Adrenal gland (tissue), 12 donors: ENCODE results near the gene G2E3. TPM values are rescaled to one million over a fixed set of nuclear protein-coding genes. Genes with fewer than 3 reads are reported as not detected.

Source experiments
- DNase-seq, 7 donors: peaks; one replicate each; pipeline ENCODE4 v3.0.0-alpha.2; 2019 to 2020
- H3K27ac ChIP-seq, 5 donors: fragments of 200-600 bp; sonication (generic) in 4 of 5; 1 replicate in 3 of 5; 2 replicates in 2 of 5; pipeline versions ENCODE4 v1.5.1 to v1.8.0; 2016 to 2020; ENCODE audit warnings: mild to moderate bottlenecking in 1 of 5
- H3K27me3 ChIP-seq: fragments of 200-600 bp; 2 replicates; pipeline ENCODE4 v1.8.0; 2021
- H3K36me3 ChIP-seq, 2 donors: fragments of 200-600 bp; replicated peaks in 1 of 2; 1 replicate in 1 of 2; 2 replicates in 1 of 2; pipeline versions ENCODE4 v1.5.1 to v1.8.0; 2018 to 2022
- H3K4me1 ChIP-seq, 2 donors: fragments of 200-600 bp; replicated peaks in 1 of 2; 1 replicate in 1 of 2; 2 replicates in 1 of 2; pipeline versions ENCODE4 v1.5.1 to v1.8.0; 2018 to 2021
- H3K4me3 ChIP-seq, 4 donors: fragments of 200-600 bp; sonication (generic) in 3 of 4; one replicate each; pipeline ENCODE4 v1.5.1; 2016 to 2018
- H3K9me3 ChIP-seq, 3 donors: fragments of 200-600 bp; sonication (generic) in 1 of 3; replicated peaks in 1 of 3; 1 replicate in 2 of 3; 2 replicates in 1 of 3; pipeline versions ENCODE4 v1.5.1 to v1.8.0; 2016 to 2021
- POLR2A ChIP-seq, 2 donors: fragments of 450-650 bp; IDR thresholded peaks; one replicate each; pipeline ENCODE4 v1.6.1; 2017; ENCODE audit warnings: antibody characterized with exemption in 2 of 2, mild to moderate bottlenecking in 2 of 2, moderate library complexity in 1 of 2
- WGBS, 4 donors: extraction: QIAGEN DNeasy Blood & Tissue Kit in 2 of 4; methylation state at CpG; one replicate each; pipeline versions ENCODE4 v1.1.5 to v1.1.7; 2013 to 2017; 5-methylcytosine and 5-hydroxymethylcytosine counted together
- intact Hi-C, 2 donors: fragments of 100-400 bp; cut with DNase I; formaldehyde crosslinking; loops; one replicate each; pipeline versions ENCODE4 v1.14.1 to v1.15.0; 2022 to 2023
- polyA plus RNA-seq, 3 donors: library from polyadenylated mRNA; stranded (reverse); fragments of 200-250 nt in 2 of 3; fragments of 350-450 nt in 1 of 3; fragmentation: Illumina TruSeq in 1 of 3; extraction: RNeasy Lipid Tissue Mini Kit (QIAGEN cat#74804) in 1 of 3; gene quantifications; one replicate each; pipeline ENCODE4 v1.2.3, GENCODE V29; 2013 to 2014
- total RNA-seq, 9 donors: library from RNA; depleted of rRNA in 4 of 9; stranded (reverse); fragments of >200 nt in 4 of 9; fragments of 120-200 nt in 1 of 9; fragmentation: NEBNext Ultra II Directional in 1 of 9; extraction: Animal tissue kit (Norgen Biotek cat#: 25700) in 1 of 9; gene quantifications; one replicate each; pipeline versions ENCODE4 v1.1.0 to v1.2.4, GENCODE V29; 2013 to 2023
- TF ChIP-seq, protein P1 (sequence below), 6 experiments: fragments of 450-650 bp in 4 of 6; fragments of 200-600 bp in 2 of 6; sonication (generic) in 1 of 6; IDR thresholded peaks; 1 replicate in 5 of 6; 2 replicates in 1 of 6; pipeline versions ENCODE4 v1.5.1 to v1.8.0; 2016 to 2021; ENCODE audit warnings: antibody characterized with exemption in 6 of 6, mild to moderate bottlenecking in 2 of 6, moderate library complexity in 1 of 6
- donor health status: healthy with polysubstance abuse.
- donor health status: Bipolar disorder and iron deficiency.
- donor health status: DM: yes; HTN: yes; CAD: no.
- donor health status: DM: no; HTN: no; CAD: no.
- donor health status: DM: no; HTN: no; CAD: no.
- donor health status: DM: yes; HTN: yes; CAD: no.

The G2E3 gene
- total and polyA plus RNA-seq, 12 donors, result 2.4 to 18.4 (median 9.7) TPM

GRCh38 chr14:30551460-30551859 lies 7.5 kb upstream of the G2E3 start:
- TF ChIP-seq, protein P1, sequence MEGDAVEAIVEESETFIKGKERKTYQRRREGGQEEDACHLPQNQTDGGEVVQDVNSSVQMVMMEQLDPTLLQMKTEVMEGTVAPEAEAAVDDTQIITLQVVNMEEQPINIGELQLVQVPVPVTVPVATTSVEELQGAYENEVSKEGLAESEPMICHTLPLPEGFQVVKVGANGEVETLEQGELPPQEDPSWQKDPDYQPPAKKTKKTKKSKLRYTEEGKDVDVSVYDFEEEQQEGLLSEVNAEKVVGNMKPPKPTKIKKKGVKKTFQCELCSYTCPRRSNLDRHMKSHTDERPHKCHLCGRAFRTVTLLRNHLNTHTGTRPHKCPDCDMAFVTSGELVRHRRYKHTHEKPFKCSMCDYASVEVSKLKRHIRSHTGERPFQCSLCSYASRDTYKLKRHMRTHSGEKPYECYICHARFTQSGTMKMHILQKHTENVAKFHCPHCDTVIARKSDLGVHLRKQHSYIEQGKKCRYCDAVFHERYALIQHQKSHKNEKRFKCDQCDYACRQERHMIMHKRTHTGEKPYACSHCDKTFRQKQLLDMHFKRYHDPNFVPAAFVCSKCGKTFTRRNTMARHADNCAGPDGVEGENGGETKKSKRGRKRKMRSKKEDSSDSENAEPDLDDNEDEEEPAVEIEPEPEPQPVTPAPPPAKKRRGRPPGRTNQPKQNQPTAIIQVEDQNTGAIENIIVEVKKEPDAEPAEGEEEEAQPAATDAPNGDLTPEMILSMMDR (IDR thresholded peaks at IDR 0.05), result no peak
- no peak for TF ChIP-seq POLR2A (IDR thresholded peaks at IDR 0.05)
- no peaks in the 10 kb centered on the region for H3K4me1 ChIP-seq
- no peaks in the 10 kb centered on the region for H3K9me3 ChIP-seq
- H3K27ac ChIP-seq, result no peak overlapping the region
- WGBS, 4 donors, result 73 to 77% (median 75%) methylated on average over 1 of the region's 1 CpG
- intact Hi-C loops, result no loop called here
- DNase-seq, result no peak
- no peaks in the 10 kb centered on the region for H3K36me3 ChIP-seq
- no peaks in the 10 kb centered on the region for H3K27me3 ChIP-seq
- no peak overlapping the region for H3K4me3 ChIP-seq

DNA sequence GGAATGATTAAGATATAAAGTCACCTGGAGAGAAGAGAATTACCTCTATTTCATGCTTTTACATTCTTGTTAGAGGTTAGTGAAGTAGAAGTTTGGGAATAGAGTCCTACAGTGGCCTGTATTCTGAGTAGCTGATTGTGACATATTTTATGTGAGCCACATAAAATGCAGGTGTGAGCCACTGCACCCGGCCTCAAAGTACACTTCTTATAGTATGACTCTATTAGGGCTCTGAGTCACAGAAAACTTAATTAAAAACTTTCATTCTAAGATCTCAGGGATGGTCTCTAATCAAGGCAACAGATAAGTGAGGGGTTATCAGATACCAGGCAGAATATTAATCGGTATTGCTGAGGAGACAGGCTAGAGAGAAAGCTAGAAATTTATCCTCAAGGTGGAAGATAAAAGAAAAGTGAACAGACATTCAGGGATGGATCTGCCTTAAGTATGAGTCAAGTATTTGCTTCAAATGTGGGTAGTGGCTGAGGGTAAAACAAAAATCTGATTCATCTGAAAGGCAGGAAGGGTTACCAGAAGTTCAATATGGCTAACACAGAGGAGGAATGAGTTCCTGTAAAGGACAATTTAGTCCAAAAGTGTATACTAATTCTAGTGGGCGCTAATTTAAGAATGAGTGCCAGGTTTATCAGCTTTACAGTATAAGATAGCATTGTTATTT lies 5.5 kb upstream of the G2E3 start:
- intact Hi-C loops, result no loop called here
- 83 to 93% (median 90%) methylated on average over 3 of the region's 3 CpGs for WGBS, 4 donors
- H3K4me3 ChIP-seq, result no peak overlapping the region

DNA sequence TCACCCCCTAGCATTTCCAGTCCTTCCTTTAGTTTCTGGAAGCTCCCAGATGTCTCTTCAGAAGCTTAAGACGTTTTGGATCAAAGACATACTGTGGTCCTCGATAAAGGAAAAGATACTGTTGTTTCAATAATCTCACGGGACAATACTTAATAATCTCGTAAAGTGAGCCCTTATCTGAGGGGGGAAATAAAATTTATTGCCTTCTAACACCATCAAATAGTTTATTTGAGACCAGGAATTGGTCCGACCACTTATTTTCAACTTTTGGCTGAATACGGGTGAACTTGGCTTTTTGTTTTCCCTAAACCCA lies 640 bp upstream of the G2E3 start:
- peak overlapping the region in 3 of 5 donors; percentile 58 to 72 (median 65) for H3K27ac ChIP-seq
- no peaks in the 10 kb centered on the region for H3K36me3 ChIP-seq
- intact Hi-C loops, result no loop called here
- DNase-seq, result no peak
- no peaks in the 10 kb centered on the region for H3K9me3 ChIP-seq
- peaks cover 0 to 23% of the 10 kb centered on the region in 2 donors for H3K4me1 ChIP-seq
- H3K4me3 ChIP-seq, result peak overlapping the region in 2 of 4 donors; percentile 62 to 69
- no peaks in the 10 kb centered on the region for H3K27me3 ChIP-seq
- TF ChIP-seq, protein P1 (IDR thresholded peaks at IDR 0.05), result no peak
- TF ChIP-seq POLR2A (IDR thresholded peaks at IDR 0.05), result no peak
- WGBS, 4 donors, result 20 to 25% (median 22%) methylated on average over 6 of the region's 6 CpGs

More for the DNA sequence above, 5.5 kb upstream of the G2E3 start:
- peaks cover 0 to 3% of the 10 kb centered on the region in 2 donors for H3K4me1 ChIP-seq
- no peaks in the 10 kb centered on the region for H3K27me3 ChIP-seq
- H3K36me3 ChIP-seq, result no peaks in the 10 kb centered on the region
- TF ChIP-seq POLR2A (IDR thresholded peaks at IDR 0.05), result no peak
- TF ChIP-seq, protein P1 (IDR thresholded peaks at IDR 0.05), result no peak
- no peak overlapping the region for H3K27ac ChIP-seq
- H3K9me3 ChIP-seq, result no peaks in the 10 kb centered on the region
- DNase-seq, result no peak

DNA sequence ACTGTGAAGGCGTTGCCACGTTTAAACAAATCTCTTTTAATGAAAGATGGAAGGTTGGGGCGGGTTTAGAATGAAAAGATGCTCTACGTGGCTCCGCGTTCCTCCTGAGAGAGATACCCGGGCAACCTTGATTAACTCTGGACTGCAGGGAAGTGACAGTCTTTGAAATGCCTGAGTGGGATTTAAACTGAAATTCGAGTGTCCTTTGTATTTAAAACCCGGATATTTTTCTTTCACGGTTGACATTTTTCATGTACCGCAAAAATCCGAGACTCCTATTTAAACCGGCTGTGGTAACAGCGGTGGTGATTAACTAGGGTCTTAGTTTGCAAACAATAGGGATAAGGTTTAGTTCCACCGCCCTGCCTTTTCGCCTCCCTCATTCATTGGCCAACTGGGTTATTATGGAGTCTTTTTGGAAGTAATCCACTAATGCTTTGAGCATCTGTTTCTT lies 707 bp downstream of the G2E3 start:
- Histone ChIP-seq H3K36me3 (no peaks in the 10 kb centered on the region), H3K27me3 (no peaks in the 10 kb centered on the region), H3K9me3 (no peaks in the 10 kb centered on the region), H3K4me3 (peak overlapping the region in 3 of 4 donors; percentile 57 to 69 (median 62)), H3K4me1 (peaks cover 0 to 23% of the 10 kb centered on the region in 2 donors), H3K27ac (peak overlapping the region in 2 of 5 donors; percentile 58 to 72)
- DNase-seq, result no peak
- WGBS, 4 donors, result 0 to 2% (median 1%) methylated on average over 16 of the region's 16 CpGs
- intact Hi-C loops, result no loop called here
- TF ChIP-seq, protein P1 (IDR thresholded peaks at IDR 0.05), result no peak
- TF ChIP-seq POLR2A (IDR thresholded peaks at IDR 0.05), result no peak
